G401 (cell line): ENCODE results near the gene ERCC1. TPM values are rescaled to one million over a fixed set of nuclear protein-coding genes. Genes with fewer than 3 reads are reported as not detected.
A peak's percentile ranks its signal among the peaks of the same experiment; 100 is the strongest.
"Not testable (repeated sequence)": the region's sequence is repeated elsewhere in the genome, so short reads cannot be mapped to it uniquely, and the experiment has no call there.

ENCODE experiments used
- DNase-seq: peaks from one replicate; pipeline ENCODE4 v3.0.0-alpha.2; 2015; ENCODE audit warnings: low spot score
- in situ Hi-C: cut with HindIII; loops from 2 replicates; pipeline ENCODE4 v1.10.0; 2016; ENCODE audit warnings: low sequenced_read_pairs, mixed read lengths
- total RNA-seq: library from RNA; depleted of rRNA; stranded (reverse); fragments of >200 nt; shearing (Covaris generic); gene quantifications from 2 replicates; pipeline ENCODE4 v1.2.3, GENCODE V29; 2014

Gene ERCC1
- total RNA-seq, 1 experiment from 2014 or later: 115 TPM

GRCh38 chr19:45408830-45409556 lies 14.7 kb downstream of the ERCC1 start:
- DNase-seq: no peak
- in situ Hi-C loops: no loop called here

- in situ Hi-C loops: no loop called here
- DNase-seq: no peak
Measured at GRCh38 chr19:45408121-45408520, 15.6 kb downstream of the ERCC1 start.

GRCh38 chr19:45407585-45407984 lies 16.1 kb downstream of the ERCC1 start:
- DNase-seq, in situ Hi-C loops: not testable (repeated sequence)

- in situ Hi-C loops: no loop called here
Measured at GRCh38 chr19:45407091-45407375, 16.7 kb downstream of the ERCC1 start.

GRCh38 chr19:45406226-45407090 lies 17.3 kb downstream of the ERCC1 start, which contains the start of gene POLR1G:
Gene POLR1G (plus strand): TSS chr19:45406644. CDS start chr19:45406697, 53 bp downstream.
- in situ Hi-C loops: no loop called here
- peak; percentile 95 for DNase-seq

More at GRCh38 chr19:45407091-45407375, 16.7 kb downstream of the ERCC1 start:
- DNase-seq: no peak

GRCh38 chr19:45405435-45406225 lies 18.1 kb downstream of the ERCC1 start:
- in situ Hi-C loops: no loop called here

GRCh38 chr19:45404557-45405434 lies 18.9 kb downstream of the ERCC1 start, which contains the start of gene PPP1R13L:
Gene PPP1R13L (minus strand): TSS chr19:45405069. CDS start chr19:45398318, 6,751 bp downstream.
- peak; percentile 63 for DNase-seq
- in situ Hi-C loops: no loop called here

More at GRCh38 chr19:45405435-45406225, 18.1 kb downstream of the ERCC1 start:
- DNase-seq: peak; percentile 90

- in situ Hi-C loops: no loop called here
- DNase-seq: peak; percentile 33
Measured at GRCh38 chr19:45403781-45404556, 19.7 kb downstream of the ERCC1 start.

- in situ Hi-C loops: no loop called here
- no peak for DNase-seq
Measured at GRCh38 chr19:45403272-45403671, 20.4 kb downstream of the ERCC1 start.

- DNase-seq: no peak
- in situ Hi-C loops: no loop called here
Measured at GRCh38 chr19:45402298-45403061, 21.2 kb downstream of the ERCC1 start.

- in situ Hi-C loops: no loop called here
- no peak for DNase-seq
Measured at GRCh38 chr19:45401815-45402214, 21.9 kb downstream of the ERCC1 start.

- in situ Hi-C loops: no loop called here
- no peak for DNase-seq
Measured at GRCh38 chr19:45400192-45400591, 23.5 kb downstream of the ERCC1 start.

- DNase-seq: no peak
- in situ Hi-C loops: no loop called here
Measured at GRCh38 chr19:45395821-45396617, 27.7 kb downstream of the ERCC1 start.

GRCh38 chr19:45391871-45392665 lies 31.6 kb downstream of the ERCC1 start:
- in situ Hi-C loops: no loop called here
- DNase-seq: no peak

- in situ Hi-C loops: no loop called here
- no peak for DNase-seq
Measured at GRCh38 chr19:45391346-45391745, 32.4 kb downstream of the ERCC1 start.
